Right kidney (tissue), 1 donor: ENCODE data around the gene PXN.

ENCODE experiments used
- DNase-seq: peaks from one replicate; pipeline ENCODE4 v3.0.0-alpha.2; 2016

The PXN gene

DNA sequence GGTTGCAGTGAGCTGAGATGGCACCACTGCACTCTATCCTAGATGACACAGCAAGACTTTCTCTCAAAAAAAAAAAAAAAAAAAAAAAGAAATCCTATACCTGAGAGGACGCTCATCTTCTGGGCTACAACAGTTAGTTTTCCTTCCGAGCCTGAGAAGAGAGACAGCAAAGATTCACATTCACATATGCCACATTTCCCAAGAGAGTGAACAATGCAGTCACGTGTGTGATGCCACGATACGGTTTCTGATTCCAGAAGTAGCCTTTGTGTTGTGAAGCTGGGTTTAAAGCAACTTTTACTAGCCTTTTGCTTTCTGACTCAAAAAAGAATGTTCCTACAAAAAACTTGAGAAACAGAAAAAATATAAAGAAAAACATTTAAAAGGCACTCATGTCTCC is 90.5 kb downstream of the PXN start:
- DNase-seq, result no peak

DNA sequence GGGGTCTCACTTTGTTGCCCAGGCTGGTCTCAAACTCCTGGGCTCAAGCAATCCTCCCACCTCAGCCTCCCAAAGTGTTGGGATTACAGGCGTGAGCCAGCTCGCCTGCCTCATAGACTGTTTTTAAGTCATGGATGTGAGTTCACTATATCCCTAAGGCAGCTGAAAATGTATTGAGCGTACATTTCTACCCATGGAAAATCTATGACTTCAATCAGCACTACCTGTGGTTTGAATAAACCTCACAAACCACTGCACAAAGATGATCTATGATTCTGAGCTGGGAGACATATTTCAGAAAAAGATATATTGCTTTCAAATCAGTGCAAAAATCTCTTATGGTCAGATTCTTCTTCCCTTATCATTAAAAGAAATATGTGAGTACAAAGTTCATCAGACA is 93.5 kb downstream of the PXN start:
- DNase-seq, result no peak

DNA sequence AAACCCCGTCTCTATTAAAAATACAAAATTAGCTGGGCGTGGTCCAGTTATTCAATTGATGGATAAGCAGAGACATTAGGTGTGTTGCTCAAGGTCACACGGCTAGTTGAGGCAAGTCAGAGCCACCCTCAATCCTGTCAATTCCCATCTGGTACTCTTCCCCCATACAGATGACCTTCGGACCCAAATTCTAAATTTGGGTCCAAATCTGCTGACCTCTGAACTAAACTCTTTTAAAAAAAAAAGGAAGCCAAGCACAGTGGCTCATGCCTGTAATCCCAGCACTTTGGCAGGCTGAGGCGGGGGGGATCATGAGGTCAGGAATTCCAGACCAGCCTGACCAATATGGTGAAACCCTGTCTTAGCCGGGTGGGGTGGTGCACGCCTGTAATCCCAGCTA is 94.9 kb downstream of the PXN start:
- DNase-seq, result no peak

DNA sequence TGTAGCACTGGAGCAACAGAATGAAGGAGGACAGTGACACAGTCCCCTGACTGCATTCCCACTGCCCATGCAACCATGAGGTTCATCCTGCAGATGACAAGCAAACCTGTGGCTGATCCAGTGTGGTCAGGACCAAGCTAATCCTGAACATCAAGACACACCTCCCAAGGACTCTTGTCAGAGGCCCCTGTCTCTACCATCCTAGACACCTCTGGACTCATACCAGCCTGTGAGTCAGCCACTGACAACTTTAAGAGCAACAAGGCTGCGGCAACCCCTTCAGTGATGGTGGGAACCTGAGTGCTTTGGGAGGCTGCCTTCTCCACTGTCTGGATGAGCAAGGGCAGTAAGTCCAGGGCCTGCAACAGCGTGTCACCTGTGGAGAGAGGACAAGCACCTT is 95.6 kb downstream of the PXN start:
- no peak for DNase-seq

DNA sequence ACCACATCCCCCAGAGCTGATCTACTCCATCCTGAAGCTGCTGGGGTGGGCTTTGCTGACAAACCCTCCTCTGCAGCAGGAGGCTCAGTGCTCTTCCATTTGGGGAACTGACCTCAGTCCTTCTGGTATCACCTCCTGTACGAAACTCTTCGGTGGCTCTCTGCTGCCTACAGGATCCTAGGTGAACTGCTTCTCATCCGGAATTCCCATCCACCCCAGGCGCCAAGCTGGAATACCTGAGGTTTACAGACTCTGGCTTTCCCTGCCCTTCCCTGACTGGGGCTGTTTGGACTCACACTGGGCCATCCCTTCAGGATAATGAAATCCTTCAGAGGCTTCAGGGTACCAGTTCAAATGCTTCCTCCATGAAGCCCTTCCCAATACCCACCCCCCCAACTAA is 97.2 kb downstream of the PXN start:
- DNase-seq, result no peak

DNA sequence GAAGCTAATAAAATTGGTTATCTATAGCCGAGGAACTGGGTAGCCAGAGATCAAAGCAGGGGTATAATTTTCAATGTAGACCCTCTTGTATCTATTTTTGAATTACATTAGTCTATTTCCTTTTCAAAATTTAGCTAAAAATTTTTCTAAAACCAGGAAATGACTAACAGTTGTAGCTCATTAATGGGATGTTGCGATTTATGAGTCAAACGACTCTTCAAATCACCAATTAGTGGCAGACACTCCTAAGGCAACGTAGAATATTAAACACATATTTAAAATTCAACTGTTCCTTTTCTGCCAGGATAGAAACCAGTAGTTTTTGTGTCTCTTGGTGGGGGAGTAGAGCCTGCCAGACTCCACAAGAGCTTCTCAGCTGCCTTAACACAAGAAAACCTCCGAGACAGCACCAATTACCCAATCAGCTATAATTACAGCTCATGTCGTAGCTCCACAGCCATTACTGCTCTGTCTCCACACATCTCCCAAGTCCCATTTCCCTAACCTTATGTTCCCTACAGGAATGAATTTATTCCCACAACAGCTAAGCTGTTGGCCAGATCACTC is 97.9 kb downstream of the PXN start:
- DNase-seq, result no peak

DNA sequence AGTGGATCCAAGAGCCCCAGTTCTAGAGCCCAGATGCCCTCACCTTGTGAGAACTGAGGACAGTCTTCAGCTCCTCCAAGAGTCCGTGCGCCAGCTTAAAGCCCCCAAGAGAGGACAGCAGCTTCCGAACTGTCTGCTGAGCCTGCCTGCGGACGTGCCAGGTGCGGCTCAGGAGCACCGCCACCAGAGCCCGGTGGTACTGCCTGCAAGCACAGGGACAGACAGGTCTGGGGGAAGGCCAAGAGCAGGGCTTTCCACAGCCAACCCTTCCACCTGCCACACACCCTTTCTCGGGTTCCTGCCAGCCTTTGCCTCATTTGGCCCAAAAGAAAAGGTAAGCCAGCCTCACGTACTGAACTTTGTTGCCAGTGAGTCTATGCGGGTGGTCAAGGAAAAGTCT is 101.2 kb downstream of the PXN start:
- no peak for DNase-seq

DNA sequence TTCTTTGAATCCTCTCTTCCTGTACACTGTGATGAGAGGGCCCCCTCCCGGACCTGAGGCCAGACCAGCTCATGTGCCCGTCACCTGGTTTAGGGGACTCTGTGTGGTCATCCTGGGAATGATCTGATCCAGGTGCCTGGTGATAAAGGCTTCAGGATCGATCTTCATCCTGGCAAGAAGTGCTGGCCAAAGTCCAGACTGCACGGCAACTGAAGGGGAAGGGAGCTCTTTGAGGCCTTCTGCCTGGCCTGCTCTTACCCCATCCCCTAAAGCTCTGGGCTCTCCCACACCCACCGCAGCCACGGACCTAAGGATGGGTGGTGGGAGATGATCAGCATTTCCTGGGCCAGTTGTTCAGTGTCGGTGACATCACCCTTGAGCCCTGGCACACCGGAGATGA is 102.8 kb downstream of the PXN start:
- DNase-seq, result no peak

DNA sequence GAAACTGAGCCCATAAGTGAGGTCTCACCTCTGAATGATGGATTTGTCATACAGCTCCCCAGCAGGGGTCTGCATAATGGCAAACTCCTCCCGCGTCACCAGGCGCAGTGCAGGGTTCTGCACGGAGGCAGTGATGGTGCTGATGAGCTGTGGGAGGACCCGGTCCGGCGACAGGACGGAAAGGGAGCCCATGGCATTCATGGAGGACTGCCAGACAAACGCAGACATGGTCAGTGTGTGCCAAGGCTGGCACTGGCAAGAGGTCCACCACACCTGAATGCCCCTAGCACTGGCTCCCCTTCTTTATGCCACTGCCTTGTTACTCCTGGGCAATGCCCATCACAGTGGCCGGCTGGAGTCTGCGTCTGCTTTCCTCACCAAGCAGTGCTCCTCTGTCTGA is 103.7 kb downstream of the PXN start:
- DNase-seq, result no peak
